PC-9 (cell line): ENCODE results near the gene PRPS1. TPM values are rescaled to one million over a fixed set of nuclear protein-coding genes. Genes with fewer than 3 reads are reported as not detected.
A peak's percentile ranks its signal among the peaks of the same experiment; 100 is the strongest.

ENCODE experiments used
- BruUV-seq: library from RNA; stranded (reverse); fragments of 400-500 nt; replicated peaks from 2 replicates; lab custom pipeline; 2021; lab: Mats Ljungman, UMichigan
- CTCF ChIA-PET: fragments of 300-600 bp; sonication (Branson Sonifier 250); formaldehyde crosslinking; loops from one replicate; lab custom pipeline; 2022; ENCODE audit warnings: antibody characterized with exemption; lab: Charles Lee
- POLR2A ChIA-PET: fragments of 300-600 bp; sonication (Branson Sonifier 250); formaldehyde crosslinking; loops from one replicate; lab custom pipeline; 2022; ENCODE audit warnings: antibody characterized with exemption; ENCODE audit not compliant: unreplicated experiment; lab: Charles Lee
- DNase-seq, 2 experiments: peaks; one replicate each; pipeline versions ENCODE4 v3.0.0 to v3.0.0-alpha.2; 2015 to 2022; ENCODE audit warnings: mixed read lengths in 1 of 2
- H2AFZ ChIP-seq: fragments of 200-600 bp; sonication (generic); 2 replicates; pipeline ENCODE4 v1.8.1; 2017; ENCODE audit warnings: antibody characterized with exemption
- H3F3A ChIP-seq: fragments of 200-600 bp; sonication (generic); 2 replicates; pipeline ENCODE4 v1.8.1; 2017; ENCODE audit warnings: antibody characterized with exemption, mild to moderate bottlenecking, low read depth; ENCODE audit not compliant: insufficient read depth
- H3K27ac ChIP-seq: fragments of 200-600 bp; sonication (generic); 2 replicates; pipeline ENCODE4 v1.6.1; 2016; ENCODE audit warnings: mixed run types
- H3K27me3 ChIP-seq: fragments of 200-600 bp; sonication (generic); 2 replicates; pipeline ENCODE4 v1.6.1; 2016; ENCODE audit warnings: low read depth, mixed run types; ENCODE audit not compliant: insufficient read depth
- H3K36me3 ChIP-seq: fragments of 200-600 bp; sonication (generic); 2 replicates; pipeline ENCODE4 v1.6.1; 2016; ENCODE audit warnings: low read depth, mixed run types
- H3K4me1 ChIP-seq: fragments of 200-600 bp; sonication (generic); replicated peaks from 2 replicates; pipeline ENCODE4 v1.6.1; 2016; ENCODE audit warnings: mixed run types; ENCODE audit not compliant: insufficient read depth
- H3K4me2 ChIP-seq: fragments of 200-600 bp; sonication (generic); 2 replicates; pipeline ENCODE4 v1.6.1; 2017; ENCODE audit warnings: mixed run types
- H3K4me3 ChIP-seq: fragments of 200-600 bp; sonication (generic); 2 replicates; pipeline ENCODE4 v1.6.1; 2016; ENCODE audit warnings: mixed run types
- H3K79me2 ChIP-seq: fragments of 200-600 bp; sonication (generic); 2 replicates; pipeline ENCODE4 v1.6.1; 2017; ENCODE audit warnings: low read depth, mixed run types
- H3K9me2 ChIP-seq: fragments of 200-600 bp; sonication (generic); 2 replicates; pipeline ENCODE4 v1.8.1; 2017; ENCODE audit warnings: mild to moderate bottlenecking; ENCODE audit not compliant: insufficient read depth
- H3K9me3 ChIP-seq: fragments of 200-600 bp; sonication (generic); 2 replicates; pipeline ENCODE4 v1.8.1; 2016; ENCODE audit warnings: low read depth; ENCODE audit not compliant: insufficient read depth
- H4K20me1 ChIP-seq: fragments of 200-600 bp; sonication (generic); 2 replicates; pipeline ENCODE4 v1.8.1; 2017; ENCODE audit not compliant: insufficient read depth
- CTCF ChIP-seq: fragments of 200-600 bp; sonication (generic); conservative IDR thresholded peaks from 2 replicates; pipeline ENCODE4 v1.6.1; 2017; ENCODE audit warnings: mixed run types, antibody characterized with exemption, mild to moderate bottlenecking, moderate library complexity
- EZH2 ChIP-seq: fragments of 200-600 bp; sonication (generic); IDR thresholded peaks from 2 replicates; pipeline ENCODE4 v1.8.0; 2017; ENCODE audit warnings: antibody characterized with exemption, low read depth
- intact Hi-C: fragments of 100-400 bp; cut with micrococcal nuclease; formaldehyde crosslinking; loops from one replicate; pipeline ENCODE4 v1.10.0; 2022; ENCODE audit not compliant: unreplicated experiment
- total RNA-seq: library from RNA; stranded (reverse); gene quantifications from 2 replicates; pipeline ENCODE4 v1.2.3, GENCODE V29; 2021

The PRPS1 gene
- total RNA-seq, 1 experiment from 2014 or later = 67.4 TPM

- no peak overlapping the region; the same call in 1 of the 2 replicates for H3K4me3 ChIP-seq
- no peaks in the 10 kb centered on the region for H3K9me3 ChIP-seq
- H3F3A ChIP-seq = peaks cover 25% of the 10 kb centered on the region
- no peaks in the 10 kb centered on the region for H4K20me1 ChIP-seq
- TF ChIP-seq EZH2 (no peak), CTCF (peak; percentile 82)
- H3K36me3 ChIP-seq = no peaks in the 10 kb centered on the region
- POLR2A ChIA-PET = interaction anchor here (0.7 kb wide), 1 partner anchor 18 kb away, joined by 19 read pairs; no protein-coding TSS in a partner anchor
- no peaks in the 10 kb centered on the region for H3K9me2 ChIP-seq
- H3K79me2 ChIP-seq = peaks cover 19% of the 10 kb centered on the region
- no peak overlapping the region for H2AFZ ChIP-seq
- intact Hi-C loops = loop anchor here (1.0 kb wide), 2 partner anchors 44 to 102 kb away; partner anchors contain the start of gene TSC22D3
- H3K27me3 ChIP-seq = no peaks in the 10 kb centered on the region
- BruUV-seq = no TSS peak
- H3K4me2 ChIP-seq = peak overlapping the region; percentile 63
- peaks cover 49% of the 10 kb centered on the region for H3K4me1 ChIP-seq
- DNase-seq = peak; percentile 56 to 70
- no peak overlapping the region for H3K27ac ChIP-seq
- CTCF ChIA-PET = interaction anchor here (0.6 to 2.9 kb wide), 15 partner anchors 12 to 945 kb away, joined by 3 to 21 read pairs (median 4); partner anchors contain the start of genes ATG4A, NCBP2L, PSMD10 and TSC22D3
Observed at GRCh38 chrX:107672955-107673378, 44.7 kb downstream of the PRPS1 start.

DNA sequence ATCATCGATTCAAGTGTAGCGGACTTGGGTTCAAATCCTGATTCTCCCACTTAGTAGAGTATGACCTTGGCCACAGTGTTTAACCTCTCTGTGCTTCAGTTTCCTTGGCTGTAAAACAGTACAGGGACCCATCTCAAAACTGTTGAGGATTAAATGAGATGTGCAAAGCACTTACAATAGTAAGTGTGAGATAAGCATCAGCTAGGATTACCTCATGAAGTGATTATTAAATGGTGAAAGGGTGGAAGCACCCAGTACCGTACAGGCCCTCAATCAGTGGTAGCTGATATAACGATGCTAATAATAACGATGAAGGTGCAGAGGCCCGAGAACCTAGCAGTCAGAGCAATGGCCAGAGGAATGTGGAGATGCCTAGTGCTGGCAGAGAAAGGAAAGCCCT lies 45.1 kb downstream of the PRPS1 start:
- Histone ChIP-seq H4K20me1 (no peaks in the 10 kb centered on the region), H3K9me3 (no peaks in the 10 kb centered on the region), H3K36me3 (no peaks in the 10 kb centered on the region), H2AFZ (no peak overlapping the region), H3F3A (peaks cover 25% of the 10 kb centered on the region), H3K79me2 (peaks cover 19% of the 10 kb centered on the region), H3K27me3 (no peaks in the 10 kb centered on the region), H3K4me2 (peak overlapping the region; percentile 63), H3K9me2 (no peaks in the 10 kb centered on the region), H3K4me3 (no peak overlapping the region; the same call in 1 of the 2 replicates), H3K27ac (no peak overlapping the region), H3K4me1 (peaks cover 49% of the 10 kb centered on the region)
- CTCF ChIA-PET = interaction anchor here (0.7 to 2.9 kb wide), 11 partner anchors 13 to 945 kb away, joined by 3 to 21 read pairs (median 5); partner anchors contain the start of genes ATG4A, NCBP2L, PSMD10 and TSC22D3
- intact Hi-C loops = loop anchor here (1.0 kb wide), 2 partner anchors 44 to 102 kb away; partner anchors contain the start of gene TSC22D3
- no TSS peak for BruUV-seq
- peak in 1 of 2 experiments; percentile 28 for DNase-seq
- POLR2A ChIA-PET = interaction anchor here (0.7 to 1.0 kb wide), 2 partner anchors 19 to 43 kb away, joined by 6 to 19 read pairs; no protein-coding TSS in a partner anchor
- TF ChIP-seq EZH2 (no peak), CTCF (no peak)

DNA sequence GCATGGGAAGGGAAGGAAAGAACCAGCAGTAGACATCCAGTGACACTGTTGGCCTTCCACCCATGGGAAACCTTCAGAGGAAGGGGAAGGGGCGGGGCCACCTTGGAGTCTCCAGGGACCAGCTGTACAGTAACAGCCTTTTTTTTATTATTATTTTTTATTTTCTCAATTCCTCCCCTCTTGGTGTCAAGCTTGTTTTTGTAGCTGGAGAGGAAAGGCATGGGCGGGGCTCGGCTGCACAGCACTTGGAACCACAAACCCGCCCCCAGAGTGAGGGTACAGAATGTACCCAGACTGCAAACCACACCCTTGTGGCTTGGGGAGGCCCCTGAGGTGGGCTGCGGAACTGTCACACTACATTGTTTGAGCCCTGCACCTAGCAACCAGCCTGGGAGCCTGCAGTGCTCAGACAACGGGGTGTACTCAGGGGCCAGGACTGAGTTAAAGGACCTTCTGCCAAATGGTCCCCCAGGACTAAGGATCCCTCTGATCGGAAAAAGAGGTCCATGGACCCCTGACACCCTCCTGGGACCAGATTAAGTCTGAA lies 45.7 kb downstream of the PRPS1 start:
- ChIA-PET CTCF (interaction anchor here (0.7 to 2.9 kb wide), 5 partner anchors 19 to 104 kb away, joined by 4 to 21 read pairs (median 19); partner anchors contain the start of genes NCBP2L and TSC22D3), POLR2A (interaction anchor here (0.7 to 1.0 kb wide), 3 partner anchors 19 to 44 kb away, joined by 5 to 11 read pairs (median 6); no protein-coding TSS in a partner anchor)
- no peak overlapping the region for H3K27ac ChIP-seq
- no peak overlapping the region for H3K4me3 ChIP-seq
- peaks cover 49% of the 10 kb centered on the region for H3K4me1 ChIP-seq
- peak overlapping the region; percentile 88 for H3K4me2 ChIP-seq
- no peak overlapping the region for H2AFZ ChIP-seq
- no peaks in the 10 kb centered on the region for H3K9me2 ChIP-seq
- no peaks in the 10 kb centered on the region for H3K27me3 ChIP-seq
- intact Hi-C loops = loop anchor here (1.0 kb wide), 2 partner anchors 43 to 101 kb away; partner anchors contain the start of gene TSC22D3
- TF ChIP-seq EZH2 (no peak), CTCF (no peak)
- H3F3A ChIP-seq = peaks cover 25% of the 10 kb centered on the region
- peaks cover 19% of the 10 kb centered on the region for H3K79me2 ChIP-seq
- peak; percentile 32 to 75 for DNase-seq
- no TSS peak for BruUV-seq
- H3K36me3 ChIP-seq = no peaks in the 10 kb centered on the region
- no peaks in the 10 kb centered on the region for H4K20me1 ChIP-seq
- H3K9me3 ChIP-seq = no peaks in the 10 kb centered on the region
